Measurements from ENCODE around the gene IDI1.
A peak's percentile ranks its signal among the peaks of the same experiment; 100 is the strongest.

The IDI1 gene

GRCh38 chr10:1024103-1024502 is 24.8 kb downstream of the IDI1 start:
- no peak overlapping the region for H3K4me3 ChIP-seq (ENCODE audit: control insufficient read depth, low read depth, low read length)
- TF ChIP-seq, protein P1, sequence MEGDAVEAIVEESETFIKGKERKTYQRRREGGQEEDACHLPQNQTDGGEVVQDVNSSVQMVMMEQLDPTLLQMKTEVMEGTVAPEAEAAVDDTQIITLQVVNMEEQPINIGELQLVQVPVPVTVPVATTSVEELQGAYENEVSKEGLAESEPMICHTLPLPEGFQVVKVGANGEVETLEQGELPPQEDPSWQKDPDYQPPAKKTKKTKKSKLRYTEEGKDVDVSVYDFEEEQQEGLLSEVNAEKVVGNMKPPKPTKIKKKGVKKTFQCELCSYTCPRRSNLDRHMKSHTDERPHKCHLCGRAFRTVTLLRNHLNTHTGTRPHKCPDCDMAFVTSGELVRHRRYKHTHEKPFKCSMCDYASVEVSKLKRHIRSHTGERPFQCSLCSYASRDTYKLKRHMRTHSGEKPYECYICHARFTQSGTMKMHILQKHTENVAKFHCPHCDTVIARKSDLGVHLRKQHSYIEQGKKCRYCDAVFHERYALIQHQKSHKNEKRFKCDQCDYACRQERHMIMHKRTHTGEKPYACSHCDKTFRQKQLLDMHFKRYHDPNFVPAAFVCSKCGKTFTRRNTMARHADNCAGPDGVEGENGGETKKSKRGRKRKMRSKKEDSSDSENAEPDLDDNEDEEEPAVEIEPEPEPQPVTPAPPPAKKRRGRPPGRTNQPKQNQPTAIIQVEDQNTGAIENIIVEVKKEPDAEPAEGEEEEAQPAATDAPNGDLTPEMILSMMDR (conservative IDR thresholded peaks at IDR 0.05; ENCODE audit: control insufficient read depth, insufficient read depth, low read depth, low read length): no peak
- DNase-seq (ENCODE audit: low read depth): no peak

GRCh38 chr10:1022413-1022812 is 26.5 kb downstream of the IDI1 start:
- peak; percentile 7 for DNase-seq (ENCODE audit: low read depth)
- TF ChIP-seq, protein P1 (conservative IDR thresholded peaks at IDR 0.05; ENCODE audit: control insufficient read depth, insufficient read depth, low read depth, low read length): no peak

DNA sequence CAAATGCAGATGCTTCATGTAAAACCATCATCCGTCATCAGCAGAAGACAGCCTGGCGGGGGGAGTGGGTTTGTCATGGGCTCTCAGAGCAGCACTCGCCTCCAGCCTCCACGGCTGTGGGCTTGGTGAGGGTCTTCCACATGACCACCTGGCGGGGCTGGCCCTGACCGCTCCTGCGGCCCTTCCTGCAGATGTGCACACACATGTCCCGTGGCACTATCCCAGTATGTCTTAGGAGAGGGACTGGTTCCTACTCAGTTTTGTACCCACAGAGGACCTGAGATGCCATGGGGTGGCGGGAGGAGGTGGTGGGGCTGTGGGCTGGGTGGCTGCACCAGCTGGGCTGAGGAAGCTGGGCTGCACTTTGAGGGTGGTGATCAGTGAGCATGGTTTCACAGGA is 28.0 kb downstream of the IDI1 start:
- TF ChIP-seq, protein P1 (conservative IDR thresholded peaks at IDR 0.05; ENCODE audit: control insufficient read depth, insufficient read depth, low read depth, low read length): no peak
- no peak overlapping the region for H3K4me3 ChIP-seq (ENCODE audit: control insufficient read depth, low read depth, low read length)
- DNase-seq (ENCODE audit: low read depth): no peak

More at GRCh38 chr10:1022413-1022812, 26.5 kb downstream of the IDI1 start:
- no peak overlapping the region for H3K4me3 ChIP-seq (ENCODE audit: control insufficient read depth, low read depth, low read length)

DNA sequence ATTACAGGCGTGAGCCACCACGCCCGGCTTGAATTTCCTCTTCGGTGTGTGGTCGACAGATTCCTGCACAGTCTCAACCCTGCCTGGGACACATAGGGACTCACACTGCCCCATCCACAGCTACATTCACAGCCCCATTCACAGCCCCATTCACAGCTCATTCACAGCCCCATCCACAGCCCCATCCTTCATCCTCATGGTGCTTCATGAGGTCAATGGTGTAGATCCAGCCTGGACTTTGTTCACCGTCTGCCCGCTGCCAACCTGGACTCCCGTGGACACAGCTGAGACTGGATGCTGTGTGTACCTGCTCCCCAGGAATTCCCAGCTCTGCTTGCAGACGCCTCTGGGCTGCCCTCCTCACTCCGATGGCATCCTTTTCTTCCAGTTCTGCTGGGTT is 28.5 kb downstream of the IDI1 start:
- DNase-seq (ENCODE audit: low read depth): no peak
- TF ChIP-seq, protein P1 (conservative IDR thresholded peaks at IDR 0.05; ENCODE audit: control insufficient read depth, insufficient read depth, low read depth, low read length): no peak

GRCh38 chr10:1019362-1019761 is 29.6 kb downstream of the IDI1 start:
- no peak for DNase-seq (ENCODE audit: low read depth)
- H3K4me3 ChIP-seq (ENCODE audit: control insufficient read depth, low read depth, low read length): no peak overlapping the region
- TF ChIP-seq, protein P1 (conservative IDR thresholded peaks at IDR 0.05; ENCODE audit: control insufficient read depth, insufficient read depth, low read depth, low read length): no peak

More for the DNA sequence above, 28.5 kb downstream of the IDI1 start:
- H3K4me3 ChIP-seq (ENCODE audit: control insufficient read depth, low read depth, low read length): no peak overlapping the region

DNA sequence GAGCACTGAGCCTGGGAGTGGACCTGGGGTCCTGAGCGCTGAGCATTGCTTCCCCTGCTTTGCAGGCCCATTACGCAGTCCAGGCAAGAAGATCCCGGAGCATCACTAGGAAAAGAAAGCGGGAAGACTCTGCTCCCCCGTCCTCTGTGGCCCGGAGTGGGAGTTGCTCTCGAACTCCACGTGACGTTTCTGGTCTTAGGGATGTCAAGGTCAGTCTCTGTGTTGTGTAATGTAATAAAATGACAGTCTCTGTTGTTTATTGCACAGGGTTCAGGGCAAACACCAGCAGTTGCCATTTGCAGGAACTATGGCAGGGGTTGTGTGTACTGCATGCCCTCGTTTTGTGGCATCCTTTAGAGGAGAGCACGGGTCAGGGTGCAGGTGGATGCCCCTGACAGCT is 33.2 kb downstream of the IDI1 start:
- TF ChIP-seq, protein P1 (conservative IDR thresholded peaks at IDR 0.05; ENCODE audit: control insufficient read depth, insufficient read depth, low read depth, low read length): no peak
- no peak for DNase-seq (ENCODE audit: low read depth)
- H3K4me3 ChIP-seq (ENCODE audit: control insufficient read depth, low read depth, low read length): no peak overlapping the region

GRCh38 chr10:1011696-1012095 is 37.2 kb downstream of the IDI1 start:
- no peak for DNase-seq (ENCODE audit: low read depth)
- H3K4me3 ChIP-seq (ENCODE audit: control insufficient read depth, low read depth, low read length): no peak overlapping the region
- TF ChIP-seq, protein P1 (conservative IDR thresholded peaks at IDR 0.05; ENCODE audit: control insufficient read depth, insufficient read depth, low read depth, low read length): no peak

All from fibroblast of mammary gland (primary cell).